Thyroid gland (tissue), 4 donors: ENCODE measurements around the gene MOSPD3. TPM values are rescaled to one million over a fixed set of nuclear protein-coding genes. Genes with fewer than 3 reads are reported as not detected.

Experiments used
- DNase-seq, 2 donors: peaks; one replicate each; pipeline ENCODE4 v3.0.0-alpha.2; 2019
- H3K27ac ChIP-seq, 3 donors: fragments of 200-600 bp; sonication (generic); 1 replicate in 2 of 3; 2 replicates in 1 of 3; pipeline ENCODE4 v1.5.1; 2016 to 2019; ENCODE audit warnings: mild to moderate bottlenecking in 1 of 3, moderate library complexity in 1 of 3
- H3K27me3 ChIP-seq: fragments of 200-600 bp; sonication (generic); one replicate; pipeline ENCODE4 v1.5.1; 2019
- H3K36me3 ChIP-seq, 2 donors: fragments of 200-600 bp; sonication (generic); one replicate each; pipeline ENCODE4 v1.5.1; 2016 to 2019
- H3K4me1 ChIP-seq, 2 donors: fragments of 200-600 bp; sonication (generic); one replicate each; pipeline ENCODE4 v1.5.1; 2017 to 2019
- H3K4me3 ChIP-seq, 3 donors: fragments of 200-600 bp; sonication (generic); replicated peaks in 1 of 3; 1 replicate in 2 of 3; 2 replicates in 1 of 3; pipeline ENCODE4 v1.5.1; 2016; ENCODE audit warnings: mild to moderate bottlenecking in 1 of 3
- H3K9me3 ChIP-seq: fragments of 200-600 bp; sonication (generic); one replicate; pipeline ENCODE4 v1.5.1; 2017
- POLR2A ChIP-seq, 2 donors: fragments of 450-650 bp; IDR thresholded peaks; one replicate each; pipeline ENCODE4 v1.6.1; 2017; ENCODE audit warnings: antibody characterized with exemption in 2 of 2, mild to moderate bottlenecking in 2 of 2, moderate library complexity in 1 of 2
- WGBS, 2 donors: methylation state at CpG; one replicate each; pipeline ENCODE4 v1.1.5; 2017; 5-methylcytosine and 5-hydroxymethylcytosine counted together
- intact Hi-C: fragments of 100-400 bp; cut with DNase I; formaldehyde crosslinking; loops from one replicate; pipeline ENCODE4 v1.15.1; 2023
- total RNA-seq, 4 donors: library from RNA; depleted of rRNA; stranded (reverse); fragments of >200 nt; gene quantifications; one replicate each; pipeline ENCODE4 v1.2.3, GENCODE V29; 2016
- TF ChIP-seq, protein P1 (sequence below), 6 experiments: fragments of 200-600 bp in 3 of 6; fragments of 450-650 bp in 3 of 6; sonication (generic) in 3 of 6; IDR thresholded peaks; one replicate each; pipeline ENCODE4 v1.5.1; 2016 to 2019; ENCODE audit warnings: antibody characterized with exemption in 6 of 6, mild to moderate bottlenecking in 2 of 6, inconsistent platforms in 1 of 6, moderate library complexity in 1 of 6

MOSPD3 gene
- total RNA-seq, 4 donors from 2014 or later, result 9.1 to 22.7 (median 12.3) TPM

DNA sequence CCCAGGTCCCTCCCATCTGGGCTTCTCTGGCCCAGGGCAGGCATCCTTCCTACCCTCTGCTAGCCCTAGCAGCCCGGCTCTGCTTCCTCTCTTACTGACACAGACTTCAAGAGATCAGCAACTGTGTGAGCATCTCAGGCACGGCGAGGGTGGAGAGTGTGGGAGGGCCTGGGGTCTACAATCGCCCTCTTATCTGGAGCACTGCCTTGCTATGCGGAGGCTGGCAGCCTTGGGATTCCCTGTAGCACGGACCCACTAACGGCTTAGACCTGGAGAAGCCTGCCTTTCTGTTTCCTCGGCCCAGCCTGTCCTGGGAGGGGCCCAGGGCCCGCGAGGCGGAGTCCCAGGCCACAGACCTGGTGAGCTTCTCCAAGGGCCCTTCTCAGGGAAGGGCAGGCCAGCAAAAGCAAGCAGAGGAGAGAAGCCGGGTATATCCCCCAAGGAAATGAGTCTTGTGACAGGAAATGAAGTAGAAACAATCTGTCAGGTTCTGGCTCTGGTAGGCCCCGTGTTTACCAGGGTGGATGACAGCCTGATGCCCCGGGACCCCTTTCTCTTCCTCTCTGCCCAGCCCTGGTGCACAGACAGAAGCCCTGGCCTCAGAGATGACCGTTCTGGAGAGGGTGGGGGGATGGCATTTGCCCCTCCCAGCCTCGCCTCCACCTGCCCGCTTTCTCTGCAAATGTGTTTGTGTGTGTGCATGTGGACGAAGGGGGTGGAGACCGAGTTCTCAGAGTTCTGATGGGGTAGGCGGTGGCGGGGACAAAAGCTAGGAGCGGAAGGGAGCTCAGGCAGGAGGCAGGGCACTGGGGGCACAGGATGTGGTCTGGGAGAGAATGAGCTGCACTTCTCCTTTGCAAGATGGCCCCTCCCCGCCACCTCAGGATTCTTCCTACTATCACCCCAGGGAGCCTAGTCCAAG is 28.9 kb upstream of the MOSPD3 start:
- TF ChIP-seq POLR2A (IDR thresholded peaks at IDR 0.05), result no peak
- TF ChIP-seq, protein P1, sequence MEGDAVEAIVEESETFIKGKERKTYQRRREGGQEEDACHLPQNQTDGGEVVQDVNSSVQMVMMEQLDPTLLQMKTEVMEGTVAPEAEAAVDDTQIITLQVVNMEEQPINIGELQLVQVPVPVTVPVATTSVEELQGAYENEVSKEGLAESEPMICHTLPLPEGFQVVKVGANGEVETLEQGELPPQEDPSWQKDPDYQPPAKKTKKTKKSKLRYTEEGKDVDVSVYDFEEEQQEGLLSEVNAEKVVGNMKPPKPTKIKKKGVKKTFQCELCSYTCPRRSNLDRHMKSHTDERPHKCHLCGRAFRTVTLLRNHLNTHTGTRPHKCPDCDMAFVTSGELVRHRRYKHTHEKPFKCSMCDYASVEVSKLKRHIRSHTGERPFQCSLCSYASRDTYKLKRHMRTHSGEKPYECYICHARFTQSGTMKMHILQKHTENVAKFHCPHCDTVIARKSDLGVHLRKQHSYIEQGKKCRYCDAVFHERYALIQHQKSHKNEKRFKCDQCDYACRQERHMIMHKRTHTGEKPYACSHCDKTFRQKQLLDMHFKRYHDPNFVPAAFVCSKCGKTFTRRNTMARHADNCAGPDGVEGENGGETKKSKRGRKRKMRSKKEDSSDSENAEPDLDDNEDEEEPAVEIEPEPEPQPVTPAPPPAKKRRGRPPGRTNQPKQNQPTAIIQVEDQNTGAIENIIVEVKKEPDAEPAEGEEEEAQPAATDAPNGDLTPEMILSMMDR (IDR thresholded peaks at IDR 0.05), result no peak
- H3K4me3 ChIP-seq, result peak overlapping the region in 1 of 3 donors; percentile 96
- peaks cover 36 to 37% of the 10 kb centered on the region in 2 donors for H3K4me1 ChIP-seq
- peaks cover 28 to 34% of the 10 kb centered on the region in 2 donors for H3K36me3 ChIP-seq
- peak; percentile 81 to 83 for DNase-seq
- H3K9me3 ChIP-seq, result no peaks in the 10 kb centered on the region
- intact Hi-C loops, result no loop called here
- WGBS, 2 donors, result 39 to 47% methylated on average over 16 to 22 of the region's 23 CpGs
- H3K27me3 ChIP-seq, result no peaks in the 10 kb centered on the region
- H3K27ac ChIP-seq, result peak overlapping the region; percentile 97 to 98 (median 98)

DNA sequence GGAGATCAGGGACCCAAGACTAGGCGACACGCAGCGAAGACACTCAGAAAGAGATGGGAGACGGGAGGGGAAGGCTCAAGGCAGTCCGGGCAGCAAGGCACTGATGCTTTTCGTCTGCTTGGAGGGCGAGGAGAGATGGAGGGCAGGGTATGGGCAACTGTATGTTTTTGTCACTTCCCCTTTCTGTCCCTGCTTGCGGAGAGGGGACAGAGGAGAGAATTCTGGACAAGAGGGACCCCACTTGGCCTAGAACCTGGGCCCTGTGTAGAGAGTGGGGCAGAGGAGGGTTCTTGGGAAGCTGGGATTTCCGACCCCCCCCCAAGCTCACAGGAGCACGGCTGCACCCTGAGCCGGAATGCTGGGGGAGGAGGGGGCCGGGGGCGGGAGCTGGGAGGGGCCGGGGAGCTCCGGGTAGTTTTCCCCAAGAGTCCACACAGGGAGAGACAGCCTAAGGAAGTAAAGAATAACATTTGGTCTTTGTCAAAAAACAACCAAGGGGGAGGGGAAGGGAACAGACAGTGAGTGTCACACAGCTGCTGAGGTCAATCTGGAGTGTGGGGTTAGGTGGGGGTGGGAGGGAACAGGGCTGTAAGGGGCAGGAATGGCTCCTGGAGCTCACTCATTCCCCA is 28.2 kb upstream of the MOSPD3 start:
- Histone ChIP-seq H3K27ac (peak overlapping the region; percentile 97 to 98 (median 98)), H3K4me1 (peaks cover 36 to 37% of the 10 kb centered on the region in 2 donors), H3K4me3 (peak overlapping the region in 1 of 3 donors; percentile 96), H3K9me3 (no peaks in the 10 kb centered on the region), H3K36me3 (peaks cover 21 to 26% of the 10 kb centered on the region in 2 donors), H3K27me3 (no peaks in the 10 kb centered on the region)
- 35% methylated on average over 15 of the region's 15 CpGs for WGBS, 2 donors
- no peak for TF ChIP-seq POLR2A (IDR thresholded peaks at IDR 0.05)
- TF ChIP-seq, protein P1 (IDR thresholded peaks at IDR 0.05), result no peak
- DNase-seq, result peak in 1 of 2 donors; percentile 55
- intact Hi-C loops, result no loop called here

DNA sequence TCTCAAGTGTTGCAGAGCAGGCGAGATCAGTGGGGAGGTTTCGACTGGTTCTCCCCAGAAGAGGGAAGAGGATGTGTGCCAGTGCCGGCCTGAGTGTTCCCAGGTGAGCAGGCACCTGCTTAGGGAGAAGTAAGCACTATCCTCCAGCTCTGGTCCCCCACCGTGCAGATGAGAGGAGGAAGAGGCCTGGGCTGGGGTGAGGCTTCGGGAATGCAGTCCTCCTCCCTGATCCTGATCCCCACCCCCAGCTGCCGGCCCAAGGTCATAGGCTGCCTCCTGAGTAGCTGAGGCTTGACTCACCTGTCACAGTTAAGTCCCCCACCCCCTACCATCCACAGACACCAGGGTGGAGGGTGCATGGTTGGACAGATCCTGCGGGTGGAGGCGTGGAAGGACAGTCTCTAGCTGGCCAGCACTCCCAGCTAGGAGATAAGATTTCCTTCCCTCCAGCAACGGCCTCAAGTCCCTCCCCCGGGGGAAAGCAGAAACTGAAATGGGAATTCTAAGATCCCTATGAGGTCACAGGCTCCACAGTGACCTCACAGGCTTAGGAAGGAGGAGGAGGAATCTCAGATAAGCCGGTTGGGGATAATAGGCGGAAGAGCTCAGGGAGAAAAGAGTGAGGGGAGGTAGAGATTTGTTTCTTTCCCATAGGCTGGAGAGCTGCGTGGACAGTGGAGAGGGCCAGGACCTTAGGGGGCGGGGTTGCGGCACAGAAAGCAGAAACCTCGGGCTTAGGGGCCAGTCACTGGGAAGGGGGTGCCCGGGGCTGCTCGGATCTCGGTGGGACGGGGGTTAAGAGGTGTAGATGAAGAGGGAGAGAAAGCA is 27.4 kb upstream of the MOSPD3 start:
- Histone ChIP-seq H3K4me3 (peak overlapping the region; percentile 46 to 96 (median 68)), H3K9me3 (no peaks in the 10 kb centered on the region), H3K27ac (peak overlapping the region; percentile 97 to 98 (median 98)), H3K27me3 (no peaks in the 10 kb centered on the region), H3K4me1 (peaks cover 36 to 37% of the 10 kb centered on the region in 2 donors), H3K36me3 (peaks cover 16 to 22% of the 10 kb centered on the region in 2 donors)
- TF ChIP-seq POLR2A (IDR thresholded peaks at IDR 0.05), result no peak
- TF ChIP-seq, protein P1 (IDR thresholded peaks at IDR 0.05), result no peak
- DNase-seq, result peak; percentile 86 to 88
- WGBS, 2 donors, result 2% methylated on average over 18 to 20 of the region's 20 CpGs
- intact Hi-C loops, result no loop called here

DNA sequence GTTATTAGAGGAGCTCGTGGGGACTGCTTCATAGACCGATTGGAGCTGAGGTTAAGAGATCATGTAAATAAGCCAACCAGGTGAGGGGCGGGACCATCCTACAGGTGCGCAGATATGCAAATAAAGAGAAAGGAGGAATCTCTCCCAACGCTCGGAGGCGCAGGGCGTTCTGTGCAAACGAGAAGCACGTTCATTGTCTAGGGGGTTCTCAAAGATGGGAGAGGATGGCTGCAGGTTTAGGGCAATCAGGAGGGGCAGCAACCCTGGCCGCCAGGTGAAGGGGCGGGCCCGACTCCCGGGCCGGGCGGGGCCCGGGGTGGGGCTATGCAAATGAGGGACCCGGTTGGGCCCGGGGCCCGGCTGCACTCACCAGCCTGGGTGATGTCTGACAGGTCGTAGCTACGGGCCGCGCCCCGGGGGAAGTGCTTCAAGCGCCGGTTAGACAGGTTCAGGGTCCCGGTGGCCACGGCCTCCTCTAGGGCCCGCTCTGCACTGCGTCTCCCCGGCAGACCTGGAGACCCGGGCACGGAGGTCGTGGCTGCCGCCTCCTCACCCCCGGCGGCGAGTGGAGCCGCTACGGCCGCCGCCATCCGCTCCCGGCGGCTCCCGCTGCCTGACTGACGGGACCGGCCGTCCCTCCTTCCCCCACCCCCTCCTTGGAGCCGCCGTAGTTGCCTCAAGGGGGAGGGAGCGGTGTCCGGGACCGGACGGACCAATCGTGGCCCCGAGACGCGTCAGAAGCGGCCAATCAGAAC is 26.7 kb upstream of the MOSPD3 start, which contains the start of gene LRCH4:
Gene LRCH4, minus strand, starts transcription at position 619 of the 755 bp plus-strand sequence. Its CDS starts 29 bp downstream, at position 590.
- 1% methylated on average over 31 to 39 of the region's 61 CpGs for WGBS, 2 donors
- TF ChIP-seq, protein P1 (IDR thresholded peaks at IDR 0.05), result peak in 1 of 6 experiments; percentile 17
- TF ChIP-seq POLR2A (IDR thresholded peaks at IDR 0.05), result peak; percentile 94 to 95
- H3K9me3 ChIP-seq, result no peaks in the 10 kb centered on the region
- H3K36me3 ChIP-seq, result peaks cover 14% of the 10 kb centered on the region in 2 donors
- intact Hi-C loops, result no loop called here
- peak within 1 kb of the TSS; percentile 63 to 96 (median 68) for H3K4me3 ChIP-seq
- no peaks in the 10 kb centered on the region for H3K27me3 ChIP-seq
- peaks cover 36 to 37% of the 10 kb centered on the region in 2 donors for H3K4me1 ChIP-seq
- H3K27ac ChIP-seq, result peak within 1 kb of the TSS; percentile 97 to 98 (median 98)
- DNase-seq, result peak; percentile 73 to 77
